ENCODE results near the gene ZFAND3. TPM values are rescaled to one million over a fixed set of nuclear protein-coding genes. Genes with fewer than 3 reads are reported as not detected.

The ZFAND3 gene
- total RNA-seq, 2 experiments from 2014 or later, result 34.4 to 37.0 TPM

GRCh38 chr6:37818536-37819176 is 871 bp upstream of the ZFAND3 start:
- DNase-seq (peak in 13 of 14 experiments; percentile 92 to 98 (median 94)), ATAC-seq (ENCODE audit: poor library complexity) (peak; percentile 83)
- intact Hi-C loops (cut with DNase I, micrococcal nuclease), result loop anchor here in 1 of 2 experiments (2.0 to 10.0 kb wide), 7 partner anchors 114 to 1794 kb away; partner anchors contain the start of genes CCDC167, CMTR1, GLO1 and MAPK14
- H3K4me3 ChIP-seq (ENCODE audit: low read length), result peak overlapping the region; percentile 83
- H3K4me3 Mint-ChIP-seq, result peak overlapping the region; percentile 97
- peaks cover 17% of the 10 kb centered on the region for H3K36me3 Mint-ChIP-seq (ENCODE audit: low read depth)
- H3K27ac Mint-ChIP-seq, result peak overlapping the region; percentile 98
- CTCF ChIA-PET, result interaction anchor here (1.2 kb wide), 1 partner anchor 14 kb away, joined by 3 read pairs; no protein-coding TSS in a partner anchor
- no peaks in the 10 kb centered on the region for H3K36me3 ChIP-seq (ENCODE audit: insufficient read depth, low read length)
- H3K4me1 Mint-ChIP-seq (ENCODE audit: low read depth), result peaks cover 58% of the 10 kb centered on the region
- H3K27me3 Mint-ChIP-seq, result no peaks in the 10 kb centered on the region
- POLR2A ChIA-PET, result interaction anchor here (0.6 to 2.9 kb wide), 25 partner anchors 8 to 884 kb away, joined by 3 to 20 read pairs (median 4); partner anchors contain the start of genes BTBD9, CMTR1, GLO1 and MTCH1
- no peaks in the 10 kb centered on the region for H3K9me3 ChIP-seq (ENCODE audit: control insufficient read depth in 1 of 2, insufficient read depth in 1 of 2, low read length in 2 of 2)
- peak overlapping the region; percentile 89 to 94 for H3K27ac ChIP-seq (ENCODE audit: low read depth in 1 of 2, low read length in 2 of 2)
- TF ChIP-seq CTCF (IDR thresholded peaks at IDR 0.05), result no peak
- peaks cover 40% of the 10 kb centered on the region for H3K4me1 ChIP-seq (ENCODE audit: insufficient read depth, low read length)
- H3K27me3 ChIP-seq (ENCODE audit: control insufficient read depth in 1 of 2, insufficient read depth in 2 of 2, low read length in 2 of 2), result no peaks in the 10 kb centered on the region
- H3K9me3 Mint-ChIP-seq, result no peaks in the 10 kb centered on the region

GRCh38 chr6:37819802-37820717 is 533 bp downstream of the ZFAND3 start:
- Histone ChIP-seq H3K36me3 (ENCODE audit: insufficient read depth, low read length) (no peaks in the 10 kb centered on the region), H3K27ac (ENCODE audit: low read depth in 1 of 2, low read length in 2 of 2) (peak overlapping the region; percentile 89 to 94), H3K9me3 (ENCODE audit: control insufficient read depth in 1 of 2, insufficient read depth in 1 of 2, low read length in 2 of 2) (no peaks in the 10 kb centered on the region), H3K27me3 (ENCODE audit: control insufficient read depth in 1 of 2, insufficient read depth in 2 of 2, low read length in 2 of 2) (no peaks in the 10 kb centered on the region), H3K4me3 (ENCODE audit: low read length) (peak overlapping the region; percentile 83), H3K4me1 (ENCODE audit: insufficient read depth, low read length) (peaks cover 40% of the 10 kb centered on the region)
- DNase-seq (peak in 13 of 14 experiments; percentile 9 to 82 (median 27)), ATAC-seq (ENCODE audit: poor library complexity) (peak; percentile 22)
- Mint-ChIP-seq H3K36me3 (ENCODE audit: low read depth) (peaks cover 17% of the 10 kb centered on the region), H3K4me1 (ENCODE audit: low read depth) (peaks cover 71% of the 10 kb centered on the region), H3K4me3 (peak overlapping the region; percentile 97), H3K27ac (peak overlapping the region; percentile 84), H3K9me3 (no peaks in the 10 kb centered on the region), H3K27me3 (no peaks in the 10 kb centered on the region)
- ChIA-PET POLR2A (interaction anchor here (0.9 to 2.9 kb wide), 16 partner anchors 7 to 834 kb away, joined by 3 to 20 read pairs (median 6); partner anchors contain the start of genes BTBD9, CMTR1 and MTCH1), CTCF (no interaction called here)
- intact Hi-C loops (cut with DNase I, micrococcal nuclease), result loop anchor here (2.0 to 10.0 kb wide), 9 partner anchors 37 to 1795 kb away; partner anchors contain the start of genes CCDC167 (in 1 of the 2), CMTR1 (in 1 of the 2), GLO1 (in 1 of the 2) and MAPK14 (in 1 of the 2)
- no peak for TF ChIP-seq CTCF (IDR thresholded peaks at IDR 0.05)

GRCh38 chr6:37820718-37821079 is 1.2 kb downstream of the ZFAND3 start:
- Mint-ChIP-seq H3K4me1 (ENCODE audit: low read depth) (peaks cover 77% of the 10 kb centered on the region), H3K36me3 (ENCODE audit: low read depth) (peaks cover 17% of the 10 kb centered on the region), H3K27ac (peak overlapping the region; percentile 84), H3K4me3 (peak overlapping the region; percentile 91), H3K9me3 (no peaks in the 10 kb centered on the region), H3K27me3 (no peaks in the 10 kb centered on the region)
- H3K4me3 ChIP-seq (ENCODE audit: low read length), result peak overlapping the region; percentile 83
- TF ChIP-seq CTCF (IDR thresholded peaks at IDR 0.05), result no peak
- H3K36me3 ChIP-seq (ENCODE audit: insufficient read depth, low read length), result no peaks in the 10 kb centered on the region
- H3K4me1 ChIP-seq (ENCODE audit: insufficient read depth, low read length), result peaks cover 40% of the 10 kb centered on the region
- intact Hi-C loops (cut with DNase I, micrococcal nuclease), result loop anchor here (5.0 kb wide), 2 partner anchors 37 to 308 kb away; no protein-coding TSS in a partner anchor
- CTCF ChIA-PET, result no interaction called here
- H3K9me3 ChIP-seq (ENCODE audit: control insufficient read depth in 1 of 2, insufficient read depth in 1 of 2, low read length in 2 of 2), result no peaks in the 10 kb centered on the region
- DNase-seq, result peak in 2 of 14 experiments; percentile 40 to 42
- POLR2A ChIA-PET, result interaction anchor here (0.9 to 2.9 kb wide), 5 partner anchors 11 to 819 kb away, joined by 3 to 9 read pairs (median 3); partner anchors contain the start of gene BTBD9
- peak overlapping the region in 1 of 2 donors; percentile 7 for H3K27ac ChIP-seq (ENCODE audit: low read depth in 1 of 2, low read length in 2 of 2)
- H3K27me3 ChIP-seq (ENCODE audit: control insufficient read depth in 1 of 2, insufficient read depth in 2 of 2, low read length in 2 of 2), result no peaks in the 10 kb centered on the region
- ATAC-seq (ENCODE audit: poor library complexity), result no peak
